H1 (cell line): ENCODE measurements around the gene ZBTB40.

Experiments
- EGR1 ChIP-seq: IDR thresholded peaks from 2 replicates; pipeline ENCODE4 v1.6.1; 2011; ENCODE audit warnings: low read depth, low read length, borderline replicate concordance
- RBBP5 ChIP-seq: IDR thresholded peaks from 2 replicates; pipeline ENCODE4 v1.7.1; 2012; ENCODE audit warnings: low read depth, mild to moderate bottlenecking, inconsistent platforms, low read length, moderate library complexity, borderline replicate concordance
- TF ChIP-seq, protein P1 (sequence below), 3 experiments: IDR thresholded peaks; 1 replicate in 2 of 3; 2 replicates in 1 of 3; pipeline versions ENCODE4 v1.5.1 to v1.6.1; 2011; ENCODE audit warnings: low read length in 3 of 3, mild to moderate bottlenecking in 3 of 3, inconsistent platforms in 2 of 3, low read depth in 1 of 3, moderate library complexity in 1 of 3; ENCODE audit not compliant: insufficient read depth in 1 of 3; ENCODE audit errors: control extremely low read depth in 1 of 3

DNA sequence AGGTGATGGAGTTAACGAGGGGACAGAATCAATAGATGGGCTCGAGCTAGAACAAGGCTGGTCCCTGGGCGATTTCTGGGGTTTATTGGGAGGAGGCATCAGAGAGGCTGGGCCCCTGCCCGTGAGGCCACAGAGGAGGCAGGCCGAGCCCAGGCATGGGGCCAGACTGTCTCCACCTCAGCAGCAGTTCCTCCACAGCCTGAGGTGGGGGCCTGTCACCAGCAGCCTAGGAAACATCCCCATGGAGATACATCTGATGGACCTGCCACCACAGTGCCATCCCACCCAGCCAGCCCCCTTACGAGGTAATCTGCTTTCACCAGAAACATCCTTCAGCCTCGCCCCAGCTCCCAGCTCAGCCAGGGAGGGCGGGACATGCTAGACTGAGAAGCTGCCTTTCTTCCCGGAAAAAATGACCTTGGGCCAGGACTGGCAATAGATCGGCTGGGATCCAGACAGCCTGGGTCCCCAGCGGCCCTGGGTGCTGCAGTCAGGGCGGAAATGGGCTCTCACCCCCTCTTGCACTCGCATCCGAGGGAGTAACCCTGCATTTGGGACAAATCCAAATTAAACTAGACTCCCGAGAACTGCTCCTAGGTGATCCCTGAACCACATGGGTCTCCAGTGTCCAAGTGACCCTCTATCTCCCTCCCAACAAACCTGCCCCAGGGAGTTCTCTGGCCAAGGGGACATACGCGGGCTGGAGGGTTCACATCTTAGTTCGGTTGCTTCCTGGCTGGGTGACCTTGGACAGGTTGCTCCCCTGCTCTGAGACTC, 101.6 kb downstream of the ZBTB40 start:
- TF ChIP-seq, protein P1, sequence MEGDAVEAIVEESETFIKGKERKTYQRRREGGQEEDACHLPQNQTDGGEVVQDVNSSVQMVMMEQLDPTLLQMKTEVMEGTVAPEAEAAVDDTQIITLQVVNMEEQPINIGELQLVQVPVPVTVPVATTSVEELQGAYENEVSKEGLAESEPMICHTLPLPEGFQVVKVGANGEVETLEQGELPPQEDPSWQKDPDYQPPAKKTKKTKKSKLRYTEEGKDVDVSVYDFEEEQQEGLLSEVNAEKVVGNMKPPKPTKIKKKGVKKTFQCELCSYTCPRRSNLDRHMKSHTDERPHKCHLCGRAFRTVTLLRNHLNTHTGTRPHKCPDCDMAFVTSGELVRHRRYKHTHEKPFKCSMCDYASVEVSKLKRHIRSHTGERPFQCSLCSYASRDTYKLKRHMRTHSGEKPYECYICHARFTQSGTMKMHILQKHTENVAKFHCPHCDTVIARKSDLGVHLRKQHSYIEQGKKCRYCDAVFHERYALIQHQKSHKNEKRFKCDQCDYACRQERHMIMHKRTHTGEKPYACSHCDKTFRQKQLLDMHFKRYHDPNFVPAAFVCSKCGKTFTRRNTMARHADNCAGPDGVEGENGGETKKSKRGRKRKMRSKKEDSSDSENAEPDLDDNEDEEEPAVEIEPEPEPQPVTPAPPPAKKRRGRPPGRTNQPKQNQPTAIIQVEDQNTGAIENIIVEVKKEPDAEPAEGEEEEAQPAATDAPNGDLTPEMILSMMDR (IDR thresholded peaks at IDR 0.05; ENCODE audit: control extremely low read depth in 1 of 3, insufficient read depth in 1 of 3, low read depth in 1 of 3, low read length in 3 of 3): no peak
- TF ChIP-seq EGR1 (no peak), RBBP5 (no peak)
